ENCODE results near the gene HERC5. TPM values are rescaled to one million over a fixed set of nuclear protein-coding genes. Genes with fewer than 3 reads are reported as not detected.
"Not testable (repeated sequence)": the region's sequence is repeated elsewhere in the genome, so short reads cannot be mapped to it uniquely, and the experiment has no call there.

HERC5 gene
- total RNA-seq, 1 experiment from 2014 or later, result 4.6 TPM

- Histone ChIP-seq H3K4me1 (replicated peaks; ENCODE audit: insufficient read depth) (no peaks in the 10 kb centered on the region), H3K36me3 (ENCODE audit: low read depth) (no peaks in the 10 kb centered on the region), H3K79me2 (ENCODE audit: low read depth) (no peaks in the 10 kb centered on the region), H3K4me3 (no peak overlapping the region), H3F3A (ENCODE audit: insufficient read depth, low read depth) (no peaks in the 10 kb centered on the region), H2AFZ (no peak overlapping the region), H3K9me3 (ENCODE audit: insufficient read depth, low read depth) (no peaks in the 10 kb centered on the region), H3K9me2 (ENCODE audit: insufficient read depth) (no peaks in the 10 kb centered on the region), H3K4me2 (no peak overlapping the region), H4K20me1 (ENCODE audit: insufficient read depth) (no peaks in the 10 kb centered on the region), H3K27me3 (ENCODE audit: insufficient read depth, low read depth) (no peaks in the 10 kb centered on the region), H3K27ac (no peak overlapping the region)
- DNase-seq, result no peak
- POLR2A ChIA-PET (ENCODE audit: unreplicated experiment), result no interaction called here
- BruUV-seq (replicated peaks), result no TSS peak
- TF ChIP-seq EZH2 (IDR thresholded peaks at IDR 0.05; ENCODE audit: low read depth) (no peak), CTCF (conservative IDR thresholded peaks at IDR 0.05) (no peak)
- CTCF ChIA-PET, result no interaction called here
- intact Hi-C loops (cut with micrococcal nuclease; ENCODE audit: unreplicated experiment), result no loop called here
Measured at GRCh38 chr4:88435987-88436693, 20.8 kb upstream of the HERC5 start.

DNA sequence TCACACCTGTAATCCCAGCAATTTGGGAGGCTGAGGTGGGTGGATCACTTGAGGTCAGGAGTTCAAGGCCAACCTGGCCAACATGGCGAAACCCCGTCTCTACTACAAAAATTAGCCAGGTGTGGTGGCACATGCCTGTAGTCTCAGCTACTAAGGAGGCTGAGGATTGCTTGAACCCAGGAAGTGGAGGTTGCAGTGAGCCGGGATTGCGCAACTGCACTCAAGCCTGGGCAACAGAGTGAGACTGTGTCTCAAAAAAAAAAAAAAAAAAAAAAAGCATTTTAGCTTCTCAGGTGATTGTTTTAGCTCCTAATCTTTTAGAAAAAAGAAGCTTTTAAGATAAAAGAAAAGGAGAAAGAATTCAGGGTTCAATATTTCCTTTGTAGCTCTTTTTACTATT, 19.0 kb upstream of the HERC5 start:
- H4K20me1 ChIP-seq (ENCODE audit: insufficient read depth); H3K36me3 ChIP-seq (ENCODE audit: low read depth); BruUV-seq (replicated peaks); H3K4me1 ChIP-seq (replicated peaks; ENCODE audit: insufficient read depth); H3F3A ChIP-seq (ENCODE audit: insufficient read depth, low read depth); H3K27me3 ChIP-seq (ENCODE audit: insufficient read depth, low read depth); H3K4me3 ChIP-seq; H3K9me2 ChIP-seq (ENCODE audit: insufficient read depth); H3K27ac ChIP-seq; POLR2A ChIA-PET (ENCODE audit: unreplicated experiment); H3K9me3 ChIP-seq (ENCODE audit: insufficient read depth, low read depth); DNase-seq; intact Hi-C loops (cut with micrococcal nuclease; ENCODE audit: unreplicated experiment); H3K4me2 ChIP-seq; H2AFZ ChIP-seq; H3K79me2 ChIP-seq (ENCODE audit: low read depth): not testable (repeated sequence)
- CTCF ChIA-PET, result interaction anchor here (0.6 kb wide), 1 partner anchor 174 kb away, joined by 6 read pairs; no protein-coding TSS in a partner anchor

DNA sequence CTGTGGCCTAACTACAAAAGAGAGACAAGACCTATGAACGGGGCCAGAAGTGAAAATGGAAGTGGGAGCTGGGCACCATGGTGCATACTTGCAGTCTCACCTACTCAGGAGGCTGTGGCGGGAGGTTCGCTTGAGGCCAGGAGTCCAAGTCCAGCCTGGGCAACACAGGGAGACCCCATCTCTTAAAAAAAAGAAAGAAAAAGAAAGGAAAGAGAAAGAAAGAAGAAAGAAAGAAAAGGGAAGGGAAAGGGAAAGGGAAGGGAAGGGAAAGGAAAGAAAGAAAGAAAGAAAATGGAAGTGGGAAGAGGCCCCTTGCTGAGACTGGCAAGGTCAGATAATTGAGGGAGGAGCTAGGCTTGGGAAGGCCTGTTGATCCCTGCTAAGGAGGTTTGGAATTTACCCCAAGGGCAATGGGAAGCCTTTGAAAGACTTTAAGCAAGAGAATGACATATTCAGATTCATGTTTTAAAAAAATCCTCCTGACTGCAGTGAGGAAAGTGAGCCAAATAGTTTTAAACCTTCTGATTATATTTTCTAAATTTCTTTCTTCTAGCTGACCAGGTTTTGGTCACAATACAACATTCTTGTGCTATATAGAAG, 17.7 kb upstream of the HERC5 start:
- peak; percentile 2 to 43 for DNase-seq
- Histone ChIP-seq H2AFZ (no peak overlapping the region), H3K4me2 (no peak overlapping the region), H3K79me2 (ENCODE audit: low read depth) (no peaks in the 10 kb centered on the region), H3K27me3 (ENCODE audit: insufficient read depth, low read depth) (no peaks in the 10 kb centered on the region), H4K20me1 (ENCODE audit: insufficient read depth) (no peaks in the 10 kb centered on the region), H3K9me3 (ENCODE audit: insufficient read depth, low read depth) (no peaks in the 10 kb centered on the region), H3K4me1 (replicated peaks; ENCODE audit: insufficient read depth) (no peaks in the 10 kb centered on the region), H3K27ac (no peak overlapping the region), H3K9me2 (ENCODE audit: insufficient read depth) (no peaks in the 10 kb centered on the region), H3F3A (ENCODE audit: insufficient read depth, low read depth) (no peaks in the 10 kb centered on the region), H3K4me3 (no peak overlapping the region), H3K36me3 (ENCODE audit: low read depth) (no peaks in the 10 kb centered on the region)
- ChIA-PET POLR2A (ENCODE audit: unreplicated experiment) (no interaction called here), CTCF (no interaction called here)
- intact Hi-C loops (cut with micrococcal nuclease; ENCODE audit: unreplicated experiment), result no loop called here
- BruUV-seq (replicated peaks), result no TSS peak
- TF ChIP-seq CTCF (conservative IDR thresholded peaks at IDR 0.05), result no peak
- TF ChIP-seq EZH2 (IDR thresholded peaks at IDR 0.05; ENCODE audit: low read depth), result no peak
